GM11168 (cell line): Measurements from ENCODE around the gene CFAP251.

Experiments
- in situ Hi-C: fragments of 300-500 bp; cut with MboI; formaldehyde crosslinking; loops from one replicate; pipeline ENCODE4 v1.12.0; 2022; ENCODE audit warnings: low sequenced_read_pairs; ENCODE audit not compliant: unreplicated experiment

CFAP251 gene

DNA sequence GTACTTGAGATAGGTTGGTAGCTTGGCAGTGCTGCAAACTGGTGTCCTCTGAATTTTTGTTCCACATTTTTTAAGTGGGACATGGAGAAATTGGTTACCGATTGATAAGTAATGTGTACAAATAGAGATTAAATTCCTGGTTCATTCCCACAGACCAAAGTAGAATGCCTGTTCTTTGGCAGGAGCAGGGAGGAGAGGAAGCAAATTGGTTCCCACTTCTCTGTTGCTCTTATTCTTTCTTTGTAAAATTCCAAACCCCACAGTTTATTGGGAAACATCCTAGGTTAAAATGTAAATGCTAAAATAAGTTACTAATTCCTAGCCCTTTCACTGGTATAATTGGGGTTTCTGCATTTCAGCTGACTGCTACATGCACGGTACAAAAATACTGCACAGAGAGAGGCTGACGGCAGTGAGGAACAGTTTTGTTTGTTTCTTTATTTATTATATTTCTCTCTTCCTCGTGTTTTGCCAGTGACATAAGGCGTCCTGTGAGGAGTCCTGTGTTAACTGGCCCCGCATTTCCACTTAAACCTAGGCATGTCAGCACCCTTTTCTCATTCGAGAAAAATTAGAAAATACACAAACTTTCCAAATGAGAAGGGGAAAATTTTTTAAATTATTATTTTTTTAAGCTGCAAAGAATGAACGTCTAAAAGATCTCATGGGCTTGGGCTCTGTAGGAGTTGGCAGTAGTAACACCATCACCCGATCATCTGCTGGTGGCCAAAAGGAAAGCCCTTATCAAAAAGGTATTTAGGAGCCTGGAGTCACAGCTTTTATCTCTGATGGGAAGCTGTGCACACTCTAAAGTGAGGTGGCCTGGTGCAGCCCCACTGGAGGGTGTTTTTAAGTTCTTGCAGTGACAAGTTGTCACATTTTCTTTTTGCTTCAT is 77.9 kb downstream of the CFAP251 start:
- in situ Hi-C loops: no loop called here

DNA sequence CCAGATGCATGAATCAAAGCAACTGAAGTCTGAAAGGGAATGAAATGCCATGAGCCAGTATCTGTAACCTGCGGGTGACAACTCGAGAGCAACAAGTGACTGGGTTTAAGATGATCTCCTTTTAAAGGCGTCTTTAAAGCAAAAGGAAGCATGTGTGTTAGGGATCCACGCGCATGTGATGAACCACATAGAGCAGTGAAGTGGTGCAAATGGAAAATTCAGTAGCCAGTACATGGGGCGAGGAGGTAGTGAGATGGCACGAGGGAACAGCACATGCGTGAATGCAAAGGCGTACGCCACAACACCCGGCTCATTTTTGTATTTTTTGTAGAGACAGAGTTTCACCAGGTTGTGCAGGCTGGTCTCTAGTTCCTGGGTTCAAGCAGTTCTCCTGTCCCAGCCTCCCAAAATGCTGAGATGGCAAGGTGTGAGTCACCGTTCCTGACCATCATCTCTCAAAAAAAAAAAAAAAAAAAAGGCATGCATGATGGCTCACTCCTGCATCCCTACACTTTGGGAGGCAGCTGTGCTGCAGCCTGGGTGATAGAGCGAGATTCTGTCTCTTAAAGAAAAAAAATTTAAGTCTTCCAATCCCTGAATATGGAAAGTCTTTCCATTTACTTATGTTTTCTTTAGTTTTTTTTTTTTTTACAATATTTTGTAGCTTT is 78.7 kb downstream of the CFAP251 start:
- in situ Hi-C loops: no loop called here

DNA sequence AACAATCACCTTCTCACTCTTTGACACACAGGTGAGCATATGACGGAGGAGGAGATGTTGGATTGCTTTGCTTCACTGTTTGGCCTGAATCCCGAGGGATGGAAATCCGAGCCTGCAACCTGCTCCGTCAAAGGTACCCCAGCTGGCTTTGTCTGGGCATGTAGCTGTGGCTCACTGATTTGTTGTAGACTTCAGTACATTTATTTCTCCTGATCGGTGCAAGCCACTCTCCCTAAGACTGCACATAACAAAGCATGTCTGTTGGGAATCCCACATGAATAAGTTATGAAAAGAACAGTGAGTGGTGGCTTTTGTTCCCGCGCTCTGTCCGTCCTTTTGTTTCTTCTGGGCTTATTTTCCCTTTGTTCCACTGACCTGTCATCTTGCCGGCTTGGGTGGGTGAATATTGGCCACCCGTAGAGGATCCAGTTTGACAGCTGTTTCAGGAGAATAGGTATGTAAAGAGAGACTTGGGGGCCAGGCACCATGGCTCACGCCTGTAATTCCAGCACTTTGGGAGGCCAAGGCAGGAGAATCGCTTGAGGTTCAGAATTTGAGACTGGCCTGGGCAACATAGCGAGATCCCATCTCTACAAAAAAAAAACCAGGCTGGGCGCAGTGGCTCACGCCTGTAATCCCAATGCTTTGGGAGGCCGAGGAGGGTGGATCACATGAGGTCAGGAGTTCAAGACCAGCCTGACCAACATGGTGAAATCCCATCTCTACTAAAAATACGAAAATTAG is 83.2 kb downstream of the CFAP251 start:
- in situ Hi-C loops: no loop called here

DNA sequence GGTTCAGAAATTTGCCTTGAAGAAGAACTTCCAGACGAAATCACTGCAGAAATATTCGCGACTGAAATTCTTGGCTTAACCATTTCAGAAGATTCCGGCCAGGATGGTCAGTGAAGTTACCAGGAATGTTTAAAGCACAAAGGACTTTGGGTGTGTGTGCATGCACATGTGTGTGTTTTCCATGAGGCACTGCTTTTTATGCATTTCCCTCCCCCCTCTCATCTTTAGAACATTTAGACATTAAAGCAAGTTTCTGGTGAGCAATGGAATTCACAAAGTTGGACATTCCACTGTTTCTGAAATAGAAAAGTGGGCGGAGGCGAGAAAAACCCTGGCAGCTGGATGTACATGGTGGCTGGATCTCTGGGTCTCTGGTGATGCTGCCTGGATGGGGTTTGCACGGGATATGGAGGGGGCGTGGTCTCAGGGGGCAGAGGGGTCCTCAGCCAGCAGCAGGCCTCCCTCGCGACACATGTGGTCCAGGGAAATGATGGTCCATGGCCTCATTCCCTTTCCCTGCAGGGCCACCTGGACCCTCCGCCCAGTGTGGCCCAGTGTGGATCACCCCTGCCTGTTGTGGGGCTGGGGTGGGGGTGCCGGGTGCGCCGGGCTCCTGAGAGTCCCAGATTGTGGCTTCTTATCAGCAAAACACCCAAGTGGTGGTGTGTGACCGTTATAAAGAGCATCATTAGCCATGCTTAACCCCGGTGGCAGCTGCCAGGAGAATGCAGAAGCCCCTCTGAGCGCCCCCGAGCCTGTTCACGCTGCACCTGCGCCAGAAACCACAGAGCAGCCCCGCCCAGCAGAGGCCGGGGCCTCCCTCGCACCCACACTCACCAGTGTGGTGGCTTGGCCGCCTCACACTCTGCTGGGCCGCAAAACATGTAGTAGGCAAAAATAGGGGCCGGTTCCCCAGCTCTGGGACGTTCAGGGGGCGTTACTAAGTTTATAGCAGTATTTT is 85.5 kb downstream of the CFAP251 start:
- in situ Hi-C loops: no loop called here

DNA sequence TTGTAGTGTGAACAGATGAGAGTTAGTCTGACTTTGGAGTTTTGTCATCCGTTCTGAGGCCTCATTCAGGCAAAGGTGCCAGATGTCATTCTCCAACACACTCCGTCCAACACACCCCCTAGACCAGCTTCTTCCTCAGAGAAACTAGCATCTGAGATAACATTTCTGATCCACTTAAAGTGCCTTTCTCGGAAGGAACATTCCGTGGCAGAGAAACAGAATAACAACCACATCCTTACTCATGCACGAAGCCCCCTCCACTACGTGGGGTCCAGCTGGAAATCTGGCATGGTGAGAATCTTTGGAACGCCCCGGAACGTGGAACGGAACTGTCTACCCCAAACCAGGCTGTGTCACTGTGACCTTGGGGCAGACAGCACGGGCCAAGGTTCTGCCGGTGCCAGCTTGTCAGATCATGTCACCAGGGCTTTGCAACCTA is 86.3 kb downstream of the CFAP251 start:
- in situ Hi-C loops: no loop called here

DNA sequence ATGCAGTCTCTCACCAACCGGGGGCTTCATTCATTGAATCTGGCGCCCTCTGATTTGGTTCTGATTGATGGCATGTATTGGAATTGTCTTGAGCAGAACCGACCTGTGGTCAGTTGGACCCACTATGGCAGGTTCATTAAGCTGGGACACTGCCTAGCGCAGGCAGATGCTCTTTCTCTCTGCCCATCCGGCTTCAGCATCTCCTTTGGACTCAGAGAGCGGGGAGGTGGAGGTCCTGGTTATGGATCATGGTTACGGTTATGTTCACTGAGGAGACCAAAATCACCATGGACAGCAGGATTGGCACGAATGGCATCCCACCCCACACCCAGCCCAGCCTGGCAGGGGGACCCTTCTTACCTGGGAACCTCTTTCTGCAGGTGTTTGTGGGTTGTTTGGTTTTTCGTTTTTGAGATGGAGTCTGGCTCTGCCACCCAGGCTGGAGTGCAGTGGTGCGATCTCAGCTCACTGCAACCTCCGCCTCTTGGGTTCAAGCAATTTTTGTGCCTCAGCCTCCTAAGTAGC is 86.9 kb downstream of the CFAP251 start:
- in situ Hi-C loops: no loop called here

DNA sequence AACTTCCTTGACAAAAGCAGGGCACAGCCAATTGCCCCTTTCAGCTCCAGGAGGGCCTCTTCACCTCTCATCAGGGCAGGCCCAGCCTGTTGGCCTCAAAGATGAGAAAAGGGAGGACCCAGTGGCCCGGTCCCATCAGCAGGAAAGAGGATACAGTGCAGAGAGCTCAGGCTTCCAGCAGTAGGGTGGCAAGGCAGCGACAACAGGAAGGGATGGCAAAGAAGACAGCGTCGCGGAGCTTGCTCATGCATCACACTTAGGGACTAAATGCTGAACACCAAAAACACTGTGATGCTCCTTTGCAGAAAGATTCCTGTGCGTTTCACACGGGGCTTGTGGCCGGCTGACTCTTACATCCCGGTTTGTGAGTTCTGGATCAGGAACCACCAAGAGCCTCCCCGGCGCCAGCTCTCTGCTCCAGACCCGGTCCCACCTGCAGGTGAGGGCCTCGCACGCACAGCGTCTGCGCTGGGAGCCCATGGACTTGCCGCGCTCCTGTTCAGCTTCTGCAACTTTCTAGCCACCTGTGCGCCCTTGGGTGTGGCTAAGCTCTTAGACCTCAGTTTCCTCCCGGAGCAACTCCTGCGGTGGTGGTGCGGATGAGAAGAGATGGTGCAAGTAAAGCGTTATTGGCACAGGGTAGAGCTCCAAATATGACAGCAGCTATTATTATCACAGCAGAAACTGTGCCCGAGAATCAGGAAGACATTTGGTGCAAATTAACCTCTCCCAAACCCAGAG is 88.0 kb downstream of the CFAP251 start:
- in situ Hi-C loops: no loop called here

DNA sequence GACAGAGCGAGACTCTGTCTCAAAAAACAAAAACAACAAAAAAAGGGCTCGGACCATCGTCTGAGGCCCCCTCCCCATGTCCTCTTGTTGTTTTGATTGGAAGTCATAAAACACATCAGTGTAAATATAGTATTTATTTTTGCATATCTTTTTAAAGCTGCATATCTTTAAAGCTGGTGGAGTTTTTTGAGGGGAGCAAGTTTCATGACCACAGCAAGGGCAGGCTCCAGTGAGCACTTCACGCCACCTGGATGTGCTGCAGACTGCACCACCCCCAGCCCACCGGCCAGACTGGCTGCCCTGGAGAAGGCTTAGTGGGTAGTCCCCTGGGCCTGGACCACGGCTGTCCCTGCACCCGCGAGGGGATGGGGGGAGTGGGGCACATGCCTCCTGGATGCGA is 91.3 kb downstream of the CFAP251 start:
- in situ Hi-C loops: no loop called here

DNA sequence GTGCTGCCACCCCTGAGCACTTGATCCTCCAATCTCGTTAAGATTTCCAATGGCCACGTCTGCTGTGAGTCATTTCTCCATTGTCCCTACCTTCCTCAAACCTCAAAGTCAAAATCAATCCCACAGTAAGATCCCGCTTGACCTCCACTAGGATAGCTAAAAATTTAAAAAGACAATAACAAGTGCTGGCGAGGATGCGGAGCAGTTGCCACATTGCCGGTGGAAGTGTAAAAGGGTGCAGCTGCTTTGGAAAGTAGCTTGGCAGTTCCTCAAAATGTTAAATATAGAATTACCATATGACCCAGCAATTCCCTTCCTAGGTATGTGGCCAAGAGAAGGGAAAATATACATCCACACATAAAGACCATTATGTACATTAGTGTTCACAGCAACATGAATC is 93.8 kb downstream of the CFAP251 start:
- in situ Hi-C loops: no loop called here

DNA sequence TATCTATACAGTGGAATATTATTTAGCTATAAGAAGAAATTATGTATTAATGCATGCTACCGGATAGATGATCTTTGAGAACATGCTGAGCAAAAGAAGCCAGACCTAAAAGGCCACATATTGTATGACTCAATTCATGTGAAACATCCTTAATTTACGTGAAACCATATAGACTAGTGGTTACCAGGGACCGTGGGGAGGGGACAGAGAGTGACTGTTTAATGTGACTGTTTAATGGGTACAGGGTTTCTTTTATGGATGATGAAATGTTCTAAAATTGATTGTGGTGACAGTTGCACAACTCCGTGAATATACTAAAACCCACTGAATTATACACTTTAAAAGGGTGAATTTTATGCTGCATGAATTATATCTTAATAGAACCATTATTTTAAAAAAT is 94.7 kb downstream of the CFAP251 start:
- in situ Hi-C loops: no loop called here

DNA sequence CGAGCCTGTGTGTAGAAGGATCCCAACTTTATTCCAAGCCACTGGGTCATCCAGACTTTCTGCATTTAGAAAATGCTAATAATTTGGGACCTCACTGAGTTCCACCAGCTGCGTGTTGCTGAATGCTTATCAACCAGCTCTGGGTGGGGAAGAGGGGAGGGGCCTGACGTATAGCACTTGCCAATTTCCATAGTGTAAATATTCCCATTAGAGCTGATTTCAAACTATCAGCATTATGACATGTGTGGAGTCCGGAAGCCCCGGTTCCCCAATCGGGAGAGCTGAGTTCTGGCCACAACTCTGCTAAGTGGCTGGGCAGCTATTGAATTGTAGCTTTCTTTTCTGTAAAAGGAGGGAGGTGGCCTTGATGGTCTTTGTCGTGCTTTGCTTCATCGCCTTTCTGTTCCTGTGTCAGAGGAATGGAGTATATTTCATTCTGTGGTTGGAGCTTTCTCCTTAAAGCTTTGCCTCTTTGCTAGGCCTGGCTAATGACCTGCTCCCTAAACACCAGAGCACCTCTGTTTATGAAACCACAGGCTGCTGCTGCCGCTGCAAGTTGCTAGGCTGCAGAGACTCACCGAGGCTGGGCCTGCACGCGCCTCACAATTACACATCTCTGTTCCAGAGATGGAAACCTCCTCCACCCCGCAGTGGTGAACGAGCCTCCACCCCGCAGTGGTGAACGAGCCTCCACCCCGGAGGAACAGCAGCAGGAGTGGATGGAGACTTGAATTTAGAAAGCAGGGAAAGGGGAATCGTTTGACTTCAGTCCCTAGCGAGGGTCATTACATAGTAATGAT is 95.6 kb downstream of the CFAP251 start:
- in situ Hi-C loops: no loop called here

DNA sequence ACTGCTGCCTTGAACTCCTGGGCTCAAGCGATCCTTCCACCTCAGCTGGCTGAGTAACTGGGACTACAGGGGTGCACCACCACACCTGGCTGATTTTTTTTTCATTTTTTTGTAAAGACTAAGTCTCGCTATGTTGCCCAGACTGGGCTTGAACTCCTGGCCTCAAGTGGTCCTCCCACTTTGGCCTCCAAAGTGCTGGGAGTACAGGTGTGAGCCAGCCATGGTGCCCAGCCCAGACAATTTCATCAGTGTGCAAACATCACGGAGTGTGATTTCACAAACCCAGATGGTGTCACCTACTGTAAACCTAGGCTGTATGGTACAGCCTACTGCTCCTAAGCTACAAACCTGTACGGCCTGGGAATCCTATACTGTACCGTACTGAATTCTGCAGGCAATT is 96.4 kb downstream of the CFAP251 start:
- in situ Hi-C loops: no loop called here

DNA sequence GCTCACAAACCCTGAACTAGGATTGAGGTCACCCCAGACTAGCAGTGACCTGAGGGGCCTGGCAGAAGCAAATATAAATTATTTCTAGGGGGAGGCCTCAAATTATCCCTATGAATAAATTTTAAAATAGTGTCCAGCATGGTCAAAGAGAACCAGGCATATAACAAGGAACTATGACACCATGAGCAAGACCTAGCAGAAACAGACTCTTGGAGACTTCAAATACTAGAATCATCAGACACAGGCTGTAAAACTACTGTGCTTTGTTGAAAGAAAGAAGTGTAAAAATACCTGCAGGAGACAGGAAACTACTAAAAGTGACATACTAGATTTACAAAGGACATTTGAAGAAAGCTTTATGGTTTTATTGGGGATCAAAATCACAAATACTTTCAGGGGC is 100.1 kb downstream of the CFAP251 start:
- in situ Hi-C loops: no loop called here

DNA sequence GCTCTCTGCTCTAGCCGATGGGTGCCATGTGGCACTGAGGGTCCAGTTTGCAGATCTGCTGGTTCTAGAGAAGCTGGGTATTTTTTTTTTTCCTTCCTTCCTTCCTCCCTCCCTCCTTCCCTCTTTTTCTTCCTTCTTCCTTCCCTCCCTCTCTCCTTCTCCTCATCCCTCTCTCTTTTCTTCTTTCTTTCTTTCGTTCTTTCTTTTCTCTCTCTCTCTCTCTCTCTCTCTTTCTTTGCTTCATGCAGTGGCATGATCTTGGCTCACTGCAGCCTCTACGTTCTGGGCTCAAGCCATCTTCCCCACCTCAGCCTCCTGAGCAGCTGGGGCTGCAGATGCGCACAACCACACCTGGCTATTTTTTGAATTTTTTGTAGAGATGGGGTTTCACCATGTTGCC is 100.5 kb downstream of the CFAP251 start:
- in situ Hi-C loops: no loop called here

DNA sequence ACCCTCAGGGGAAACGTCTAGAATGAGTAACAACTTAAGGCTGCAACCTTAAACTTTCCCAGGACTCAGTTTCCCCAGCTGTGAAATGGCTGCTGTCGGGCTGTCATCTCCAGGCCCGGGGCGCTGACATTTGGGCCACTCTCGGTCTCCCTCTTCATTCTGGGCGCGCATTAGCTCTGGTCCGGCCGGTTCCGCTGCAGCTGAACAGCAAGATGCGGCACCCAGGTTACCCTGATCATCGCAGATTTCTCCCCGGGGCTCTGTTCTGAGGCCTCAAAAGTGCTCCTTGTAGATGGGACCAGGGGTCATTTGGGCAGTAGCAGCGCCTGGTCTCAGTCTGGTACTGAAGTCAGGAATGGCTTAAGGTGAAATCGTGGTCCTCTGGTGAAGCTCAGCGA is 102.4 kb downstream of the CFAP251 start:
- in situ Hi-C loops: no loop called here

DNA sequence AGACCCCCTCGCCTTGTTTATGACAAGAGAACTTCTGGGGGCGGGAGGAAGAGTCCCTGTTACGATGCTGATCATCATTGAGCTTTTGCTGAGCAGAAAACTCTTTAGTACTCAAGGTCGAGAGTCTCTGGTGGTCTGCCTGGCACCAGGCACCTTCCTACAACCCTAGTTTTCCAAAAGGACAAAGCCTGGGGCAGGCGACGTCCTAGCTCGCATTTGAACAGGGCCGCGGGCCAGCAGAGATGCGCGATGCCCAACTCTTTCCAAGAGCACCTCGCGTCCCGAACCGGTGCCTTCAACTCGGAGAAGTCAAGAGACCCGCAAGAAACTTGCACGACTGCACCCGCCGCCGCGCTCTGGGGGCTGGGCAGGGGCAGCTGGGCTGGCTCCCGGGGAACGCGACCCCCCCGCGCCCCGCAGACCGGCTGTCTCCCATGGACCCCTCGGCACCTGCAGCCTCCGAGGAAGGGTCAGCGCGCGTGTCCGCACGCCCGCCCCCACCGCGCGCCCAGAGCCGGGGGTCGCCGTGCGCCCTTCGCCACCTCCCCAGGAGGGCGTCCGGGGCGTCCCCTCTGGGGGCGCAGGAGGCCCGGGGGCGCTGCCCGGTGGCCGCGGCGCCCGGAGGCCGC is 102.9 kb downstream of the CFAP251 start:
- in situ Hi-C loops: no loop called here

DNA sequence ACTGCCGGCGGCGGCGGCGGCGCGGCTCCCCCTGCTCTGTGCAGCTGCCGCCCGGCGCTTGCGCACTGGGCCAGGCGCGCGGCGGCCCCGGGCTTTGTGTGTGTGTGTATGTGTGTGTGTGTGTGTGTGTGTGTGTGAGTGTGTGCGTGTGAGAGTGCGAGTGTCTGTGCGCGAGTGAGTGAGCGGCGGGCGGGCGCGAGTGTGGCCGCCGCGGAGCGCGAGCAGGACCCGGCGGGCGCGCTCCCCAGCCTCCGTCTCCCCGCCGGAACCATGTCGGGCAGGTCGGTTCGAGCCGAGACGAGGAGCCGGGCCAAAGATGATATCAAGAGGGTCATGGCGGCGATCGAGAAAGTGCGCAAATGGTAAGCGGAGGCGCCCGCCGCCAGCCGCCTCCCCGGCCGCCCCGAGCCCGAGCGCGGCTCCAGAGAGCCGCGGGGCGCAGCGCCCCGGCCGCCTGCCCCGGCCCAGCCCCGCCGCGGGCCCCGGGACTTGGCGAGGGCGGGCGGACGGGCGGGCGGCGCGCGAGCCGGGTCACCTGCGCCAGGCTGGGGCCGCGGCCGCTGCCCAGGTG is 103.5 kb downstream of the CFAP251 start, which contains the start of gene BCL7A:
Gene BCL7A, plus strand, starts transcription at position 63 of the 571 bp plus-strand sequence. Its CDS starts 208 bp downstream, at position 271.
- in situ Hi-C loops: no loop called here
